Calu3 (cell line): ENCODE data around the gene SELENOT. TPM values are rescaled to one million over a fixed set of nuclear protein-coding genes. Genes with fewer than 3 reads are reported as not detected.
"Not testable (repeated sequence)": the region's sequence is repeated elsewhere in the genome, so short reads cannot be mapped to it uniquely, and the experiment has no call there.

Experiments
- BruUV-seq: library from RNA; stranded (reverse); fragments of 400-500 nt; replicated peaks from 2 replicates; lab custom pipeline; 2021; lab: Mats Ljungman, UMichigan
- CTCF ChIA-PET: fragments of 300-600 bp; sonication (Branson Sonifier 250); formaldehyde crosslinking; loops from one replicate; lab custom pipeline; 2022; ENCODE audit warnings: antibody characterized with exemption; lab: Charles Lee
- DNase-seq: peaks from one replicate; pipeline ENCODE4 v3.0.0; 2022
- H3K27ac Mint-ChIP-seq: one replicate; pipeline ENCODE4 v1.8.0; 2022; ENCODE audit warnings: mixed read lengths; ENCODE audit not compliant: unreplicated experiment
- H3K27me3 Mint-ChIP-seq: one replicate; pipeline ENCODE4 v1.8.0; 2022; ENCODE audit warnings: mixed read lengths; ENCODE audit not compliant: unreplicated experiment
- H3K36me3 Mint-ChIP-seq: one replicate; pipeline ENCODE4 v1.8.0; 2022; ENCODE audit warnings: mild to moderate bottlenecking, moderate library complexity, mixed read lengths; ENCODE audit not compliant: insufficient read depth, unreplicated experiment
- H3K4me1 Mint-ChIP-seq: one replicate; pipeline ENCODE4 v1.8.0; 2022; ENCODE audit warnings: mild to moderate bottlenecking, low read depth, mixed read lengths; ENCODE audit not compliant: unreplicated experiment
- H3K4me3 Mint-ChIP-seq: one replicate; pipeline ENCODE4 v1.8.0; 2022; ENCODE audit warnings: mild to moderate bottlenecking, low read depth, moderate library complexity, mixed read lengths; ENCODE audit not compliant: unreplicated experiment
- H3K9me3 Mint-ChIP-seq: one replicate; pipeline ENCODE4 v1.8.0; 2022; ENCODE audit warnings: low read depth, mixed read lengths; ENCODE audit not compliant: unreplicated experiment
- CTCF ChIP-seq: fragments of 200-600 bp; IDR thresholded peaks from one replicate; pipeline ENCODE4 v1.8.0; 2022; ENCODE audit warnings: antibody characterized with exemption; ENCODE audit not compliant: unreplicated experiment
- intact Hi-C: fragments of 100-400 bp; cut with micrococcal nuclease; formaldehyde crosslinking; loops from one replicate; pipeline ENCODE4 v1.10.0; 2022; ENCODE audit not compliant: unreplicated experiment
- total RNA-seq: library from RNA; stranded (reverse); gene quantifications from 2 replicates; pipeline ENCODE4 v1.2.3, GENCODE V29; 2022

Gene SELENOT
- total RNA-seq, 1 experiment from 2014 or later: 210 TPM

- Mint-ChIP-seq H3K4me3 (no peak overlapping the region), H3K36me3 (peaks cover 20% of the 10 kb centered on the region), H3K27me3 (no peaks in the 10 kb centered on the region), H3K9me3 (peaks cover 3% of the 10 kb centered on the region), H3K27ac (no peak overlapping the region), H3K4me1 (peaks cover 27% of the 10 kb centered on the region)
- no peak for TF ChIP-seq CTCF
- intact Hi-C loops: no loop called here
- CTCF ChIA-PET: no interaction called here
- BruUV-seq: no TSS peak
- no peak for DNase-seq
Measured at GRCh38 chr3:150613034-150613433, 9.9 kb downstream of the SELENOT start.

DNA sequence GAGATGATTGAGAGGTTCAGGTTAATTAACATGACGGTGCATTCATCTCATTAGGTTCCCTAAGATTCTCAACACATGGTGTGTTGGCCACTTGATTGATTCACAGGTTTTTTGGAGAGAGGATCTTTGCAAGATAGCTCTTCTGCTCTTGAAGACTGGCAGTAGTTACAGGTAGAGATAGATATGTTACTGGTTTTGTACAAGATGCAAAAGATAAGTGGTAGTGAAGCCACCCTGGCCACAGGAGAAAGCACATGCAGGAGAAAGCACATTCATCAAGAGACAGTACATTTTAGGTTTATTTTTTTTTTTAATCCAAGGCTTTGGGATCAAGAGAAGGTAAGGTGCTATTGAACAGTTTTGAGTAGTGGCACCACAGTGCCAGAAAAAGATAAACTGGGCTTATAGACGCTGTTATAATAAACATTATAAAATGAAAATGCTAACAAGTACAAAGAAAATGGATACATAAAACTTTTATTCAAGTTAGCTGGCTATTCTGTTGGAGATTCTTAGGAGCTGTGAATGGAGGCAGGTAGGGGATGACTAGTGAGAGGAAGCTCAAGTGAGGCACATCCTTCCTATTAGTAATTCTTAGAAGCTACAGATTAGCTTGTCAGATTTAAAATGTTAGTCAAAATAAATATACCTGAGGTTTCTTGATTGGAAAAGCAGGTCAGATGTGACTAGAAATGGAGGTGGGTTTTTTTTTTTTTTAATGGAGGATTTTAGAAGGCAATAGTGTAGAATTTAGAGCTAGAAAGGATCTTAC is 10.8 kb downstream of the SELENOT start:
- CTCF ChIA-PET: interaction anchor here (0.6 to 0.7 kb wide), 2 partner anchors 38 to 1669 kb away, joined by 4 to 5 read pairs; no protein-coding TSS in a partner anchor
- peaks cover 3% of the 10 kb centered on the region for H3K9me3 Mint-ChIP-seq
- H3K4me3 Mint-ChIP-seq: no peak overlapping the region
- intact Hi-C loops: no loop called here
- no peak for DNase-seq
- no peak for TF ChIP-seq CTCF
- BruUV-seq: no TSS peak
- peaks cover 23% of the 10 kb centered on the region for H3K36me3 Mint-ChIP-seq
- H3K27ac Mint-ChIP-seq: no peak overlapping the region
- no peaks in the 10 kb centered on the region for H3K27me3 Mint-ChIP-seq
- peaks cover 22% of the 10 kb centered on the region for H3K4me1 Mint-ChIP-seq

- no peak for TF ChIP-seq CTCF
- H3K27ac Mint-ChIP-seq: no peak overlapping the region
- peaks cover 9% of the 10 kb centered on the region for H3K36me3 Mint-ChIP-seq
- no peaks in the 10 kb centered on the region for H3K27me3 Mint-ChIP-seq
- CTCF ChIA-PET: no interaction called here
- no peak overlapping the region for H3K4me3 Mint-ChIP-seq
- intact Hi-C loops: no loop called here
- DNase-seq: no peak
- H3K4me1 Mint-ChIP-seq: peaks cover 12% of the 10 kb centered on the region
- BruUV-seq: no TSS peak
- H3K9me3 Mint-ChIP-seq: no peaks in the 10 kb centered on the region
Measured at GRCh38 chr3:150620002-150620689, 17.0 kb downstream of the SELENOT start.

DNA sequence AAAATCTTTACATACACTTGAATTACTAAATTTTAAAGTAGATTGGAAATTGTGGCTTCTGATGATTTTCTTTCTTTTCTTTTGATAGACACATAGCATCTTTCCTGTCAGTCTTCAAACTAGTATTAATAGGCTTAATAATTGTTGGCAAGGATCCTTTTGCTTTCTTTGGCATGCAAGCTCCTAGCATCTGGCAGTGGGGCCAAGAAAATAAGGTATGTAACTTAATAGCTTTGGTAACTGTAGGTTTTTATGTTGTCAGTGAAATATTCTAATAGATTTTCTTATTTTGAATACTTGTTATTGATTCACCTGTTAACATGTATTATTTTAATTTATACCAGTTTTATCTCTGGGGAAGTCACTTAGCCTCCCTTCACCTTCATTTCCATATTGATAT is 19.8 kb downstream of the SELENOT start:
- CTCF ChIA-PET, H3K9me3 Mint-ChIP-seq, DNase-seq, H3K27me3 Mint-ChIP-seq, BruUV-seq, H3K27ac Mint-ChIP-seq, intact Hi-C loops, H3K4me3 Mint-ChIP-seq: not testable (repeated sequence)
- Mint-ChIP-seq H3K4me1 (peaks cover 12% of the 10 kb centered on the region), H3K36me3 (peaks cover 26% of the 10 kb centered on the region)
